Epithelial cell of proximal tubule (primary cell): ENCODE measurements around the gene PHF21B. TPM values are rescaled to one million over a fixed set of nuclear protein-coding genes. Genes with fewer than 3 reads are reported as not detected.

Experiments
- DNase-seq: peaks from one replicate; pipeline ENCODE4 v3.0.0-alpha.2; 2011; ENCODE audit warnings: low read depth
- H3K4me3 ChIP-seq: 2 replicates; pipeline ENCODE4 v1.5.1; 2011; ENCODE audit warnings: low read depth, mild to moderate bottlenecking, low read length
- total RNA-seq: library from RNA; depleted of rRNA; stranded (reverse); fragments of >200 nt; gene quantifications from 2 replicates; pipeline ENCODE4 v1.2.3, GENCODE V29; 2015
- TF ChIP-seq, protein P1 (sequence below): conservative IDR thresholded peaks from 2 replicates; pipeline ENCODE4 v1.5.1; 2012; ENCODE audit warnings: low read depth, mild to moderate bottlenecking, low read length

PHF21B gene
- total RNA-seq, 1 donor from 2014 or later = 2.0 TPM

DNA sequence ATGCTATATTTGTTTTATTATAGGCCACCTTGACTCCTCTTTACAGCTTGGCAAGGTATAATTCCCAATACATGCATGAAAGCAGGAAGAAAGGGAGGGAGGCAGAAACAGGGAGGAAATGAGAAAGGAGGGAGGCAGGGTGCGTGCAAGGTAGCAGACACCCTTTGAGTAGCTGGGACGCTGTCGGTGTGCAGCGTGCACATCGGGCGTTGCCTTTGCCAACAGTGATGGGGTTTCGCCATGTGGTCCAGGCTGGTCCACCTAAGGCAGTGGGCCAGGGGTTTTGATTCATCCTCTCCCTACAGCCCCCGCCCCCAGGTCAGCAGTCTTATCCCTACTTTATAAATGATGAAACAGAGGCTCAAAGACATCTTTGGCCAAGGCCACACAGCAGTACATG, 25.0 kb upstream of the PHF21B start:
- H3K4me3 ChIP-seq = no peak overlapping the region
- TF ChIP-seq, protein P1, sequence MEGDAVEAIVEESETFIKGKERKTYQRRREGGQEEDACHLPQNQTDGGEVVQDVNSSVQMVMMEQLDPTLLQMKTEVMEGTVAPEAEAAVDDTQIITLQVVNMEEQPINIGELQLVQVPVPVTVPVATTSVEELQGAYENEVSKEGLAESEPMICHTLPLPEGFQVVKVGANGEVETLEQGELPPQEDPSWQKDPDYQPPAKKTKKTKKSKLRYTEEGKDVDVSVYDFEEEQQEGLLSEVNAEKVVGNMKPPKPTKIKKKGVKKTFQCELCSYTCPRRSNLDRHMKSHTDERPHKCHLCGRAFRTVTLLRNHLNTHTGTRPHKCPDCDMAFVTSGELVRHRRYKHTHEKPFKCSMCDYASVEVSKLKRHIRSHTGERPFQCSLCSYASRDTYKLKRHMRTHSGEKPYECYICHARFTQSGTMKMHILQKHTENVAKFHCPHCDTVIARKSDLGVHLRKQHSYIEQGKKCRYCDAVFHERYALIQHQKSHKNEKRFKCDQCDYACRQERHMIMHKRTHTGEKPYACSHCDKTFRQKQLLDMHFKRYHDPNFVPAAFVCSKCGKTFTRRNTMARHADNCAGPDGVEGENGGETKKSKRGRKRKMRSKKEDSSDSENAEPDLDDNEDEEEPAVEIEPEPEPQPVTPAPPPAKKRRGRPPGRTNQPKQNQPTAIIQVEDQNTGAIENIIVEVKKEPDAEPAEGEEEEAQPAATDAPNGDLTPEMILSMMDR = no peak
- DNase-seq = no peak

DNA sequence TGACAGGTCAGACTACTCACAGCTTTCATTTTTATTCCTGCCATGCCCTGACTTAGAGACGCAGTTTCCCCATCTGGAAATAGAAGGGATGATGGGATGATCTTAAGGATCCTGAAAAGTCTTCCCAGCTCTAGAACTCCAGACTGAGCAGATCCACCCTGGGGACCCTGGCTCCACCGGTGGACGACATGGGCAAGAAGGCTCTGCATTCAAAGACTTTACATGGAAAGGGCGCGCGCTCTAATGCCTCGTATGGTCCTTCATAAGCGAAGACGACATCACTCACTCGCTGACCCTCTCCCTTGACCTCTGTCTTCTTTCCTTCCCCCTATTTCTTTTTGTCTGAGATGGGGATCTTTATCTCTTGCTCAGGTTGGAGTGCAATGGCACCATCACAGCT, 24.4 kb upstream of the PHF21B start:
- DNase-seq = no peak
- TF ChIP-seq, protein P1 = no peak
- no peak overlapping the region for H3K4me3 ChIP-seq

DNA sequence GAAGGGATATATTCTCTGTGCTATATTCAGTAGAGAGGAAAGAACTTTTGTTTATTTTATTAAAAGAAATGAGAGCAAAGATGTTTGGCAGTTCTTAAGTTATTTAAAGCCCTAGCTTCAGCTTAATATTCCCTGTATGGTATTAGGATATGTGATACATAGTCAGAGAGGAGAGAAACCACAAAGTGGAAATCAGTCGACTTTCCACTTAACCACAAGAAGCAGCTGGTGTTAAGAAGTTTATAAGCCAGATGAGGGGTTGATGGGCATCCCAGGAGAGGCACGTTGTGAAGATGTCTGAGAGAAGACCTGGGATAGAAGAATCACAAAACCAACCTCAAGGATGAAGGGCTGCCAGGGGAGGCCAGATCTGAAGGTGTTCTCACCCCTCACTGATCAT, 23.3 kb upstream of the PHF21B start:
- TF ChIP-seq, protein P1 = no peak
- H3K4me3 ChIP-seq = no peak overlapping the region
- no peak for DNase-seq

DNA sequence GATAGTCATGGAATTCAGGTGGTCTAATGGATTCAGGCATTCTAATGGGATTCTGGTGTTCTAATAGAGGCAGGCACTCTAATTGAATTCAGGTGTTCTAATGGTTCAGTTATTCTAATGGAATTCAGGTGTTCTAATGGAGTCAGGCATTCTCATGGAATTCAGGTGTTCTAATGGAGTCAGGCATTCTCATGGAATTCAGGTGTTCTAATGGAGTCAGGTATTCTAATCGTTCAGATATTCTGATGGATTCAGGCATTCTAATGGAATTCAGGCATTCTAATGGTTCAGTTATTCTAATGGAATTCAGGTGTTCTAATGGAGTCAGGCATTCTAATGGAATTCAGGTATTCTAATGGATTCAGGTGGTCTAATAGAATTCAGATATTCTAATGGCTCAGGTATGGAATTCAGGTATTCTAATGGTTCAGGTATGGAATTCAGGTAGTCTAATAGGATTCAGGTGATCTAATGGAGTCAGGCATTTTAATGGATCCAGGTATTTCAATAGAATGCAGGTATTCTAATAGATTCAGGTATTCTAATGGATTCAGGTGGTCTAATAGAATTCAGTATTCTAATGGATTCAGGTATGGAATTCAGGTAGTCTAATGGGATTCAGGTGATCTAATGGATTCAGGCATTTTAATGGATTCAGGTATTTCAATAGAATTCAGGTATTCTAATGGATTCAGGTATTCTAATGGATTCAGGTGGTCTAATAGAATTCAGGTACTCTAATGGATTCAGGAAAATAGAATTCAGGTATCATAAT, 22.0 kb upstream of the PHF21B start:
- DNase-seq = no peak

DNA sequence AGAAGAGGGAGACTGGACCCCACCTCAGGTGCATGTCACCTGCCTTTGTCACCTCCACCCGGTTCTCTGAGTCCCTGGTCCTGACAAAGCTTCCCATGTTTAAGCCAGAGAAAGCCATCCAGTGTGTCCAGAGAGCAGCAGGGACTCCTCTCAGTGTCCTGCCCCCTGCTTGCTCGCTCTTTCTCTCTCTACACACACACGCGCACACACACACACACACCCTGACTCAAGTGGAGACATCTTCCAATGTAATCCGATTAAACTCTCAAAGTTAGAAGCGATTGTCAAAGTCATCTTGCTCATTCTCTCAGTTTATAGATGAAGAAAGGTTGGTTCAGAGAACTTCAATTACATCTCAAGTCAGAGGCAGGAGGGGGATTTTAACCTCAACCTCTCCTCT, 19.7 kb upstream of the PHF21B start:
- TF ChIP-seq, protein P1 = no peak
- DNase-seq = no peak

More for the DNA sequence above, 22.0 kb upstream of the PHF21B start:
- no peak overlapping the region for H3K4me3 ChIP-seq
- TF ChIP-seq, protein P1 = no peak

GRCh38 chr22:45026511-45026910, 16.7 kb upstream of the PHF21B start:
- no peak overlapping the region for H3K4me3 ChIP-seq
- TF ChIP-seq, protein P1 = no peak
- no peak for DNase-seq

More for the DNA sequence above, 19.7 kb upstream of the PHF21B start:
- H3K4me3 ChIP-seq = no peak overlapping the region

DNA sequence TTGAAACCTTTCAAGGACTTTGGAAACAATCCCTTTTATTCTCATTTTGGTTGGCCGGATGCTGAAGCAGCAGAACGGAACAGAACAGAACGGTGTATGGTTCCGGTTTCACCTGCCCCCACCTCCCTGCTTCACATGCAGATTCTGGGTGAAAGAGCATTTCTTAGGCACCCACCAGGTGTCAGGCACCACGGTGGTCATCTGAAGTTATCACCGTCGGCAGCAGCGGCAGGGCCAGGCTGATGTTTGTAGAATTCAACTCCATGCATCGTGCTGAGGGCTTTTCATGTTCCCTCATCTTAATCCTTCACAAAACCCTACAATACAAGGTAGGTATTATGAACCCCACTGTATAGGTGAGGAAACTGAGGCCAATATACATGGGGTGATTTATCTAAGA, 13.6 kb upstream of the PHF21B start:
- TF ChIP-seq, protein P1 = no peak
- no peak for DNase-seq
- H3K4me3 ChIP-seq = no peak overlapping the region
